OCI-LY1 (cell line): Measurements from ENCODE around the gene FBXL15.

Experiments used
- H2AFZ ChIP-seq: fragments of 200-600 bp; sonication (generic), shearing (Covaris generic); 2 replicates; pipeline ENCODE4 v1.6.0; 2014; ENCODE audit warnings: antibody characterized with exemption, mild to moderate bottlenecking, low read length
- H3F3A ChIP-seq: fragments of 200-600 bp; sonication (generic), shearing (Covaris generic); 2 replicates; pipeline ENCODE4 v1.6.0; 2014; ENCODE audit warnings: mild to moderate bottlenecking, antibody characterized with exemption, low read length, moderate library complexity; ENCODE audit not compliant: insufficient read depth
- H3K27ac ChIP-seq: fragments of 200-600 bp; sonication (generic); 2 replicates; pipeline ENCODE4 v1.5.1; 2014; ENCODE audit warnings: low read length, mixed run types, mild to moderate bottlenecking, low read depth; ENCODE audit not compliant: poor library complexity, severe bottlenecking
- H3K27me3 ChIP-seq: fragments of 200-600 bp; sonication (generic); 2 replicates; pipeline ENCODE4 v1.6.0; 2014; ENCODE audit warnings: antibody characterized with exemption, mild to moderate bottlenecking, low read length, moderate library complexity; ENCODE audit not compliant: insufficient read depth
- H3K36me3 ChIP-seq: fragments of 200-600 bp; sonication (generic); 2 replicates; pipeline ENCODE4 v1.6.1; 2014; ENCODE audit warnings: mild to moderate bottlenecking, antibody characterized with exemption, low read length, moderate library complexity, mixed read lengths; ENCODE audit not compliant: insufficient read depth
- H3K4me1 ChIP-seq: fragments of 200-600 bp; sonication (generic); 2 replicates; pipeline ENCODE4 v1.5.1; 2014; ENCODE audit warnings: mild to moderate bottlenecking, low read length, moderate library complexity; ENCODE audit not compliant: insufficient read depth, severe bottlenecking
- H3K4me2 ChIP-seq: fragments of 200-600 bp; sonication (generic), shearing (Covaris generic); 2 replicates; pipeline ENCODE4 v1.6.1; 2014; ENCODE audit warnings: low read length
- H3K4me3 ChIP-seq: fragments of 200-600 bp; sonication (generic); 2 replicates; pipeline ENCODE4 v1.5.1; 2014; ENCODE audit warnings: low read length, low read depth, mild to moderate bottlenecking, mixed read lengths; ENCODE audit not compliant: poor library complexity, severe bottlenecking
- H3K79me2 ChIP-seq: fragments of 200-600 bp; shearing (Covaris generic); 2 replicates; pipeline ENCODE4 v1.6.1; 2016; ENCODE audit warnings: mixed run types, low read length, mixed read lengths; ENCODE audit not compliant: insufficient read depth
- H3K9ac ChIP-seq: fragments of 200-600 bp; sonication (generic), shearing (Covaris generic); 2 replicates; pipeline ENCODE4 v1.6.1; 2014; ENCODE audit warnings: mild to moderate bottlenecking, low read length, mixed read lengths
- H3K9me2 ChIP-seq: fragments of 200-600 bp; sonication (generic), shearing (Covaris generic); 2 replicates; pipeline ENCODE4 v1.6.1; 2014; ENCODE audit warnings: low read depth, mild to moderate bottlenecking, low read length, mixed read lengths
- H3K9me3 ChIP-seq: fragments of 200-600 bp; shearing (Covaris generic); 2 replicates; pipeline ENCODE4 v1.6.1; 2014; ENCODE audit warnings: low read length, mixed read lengths
- H4K20me1 ChIP-seq: fragments of 200-600 bp; sonication (generic), shearing (Covaris generic); 2 replicates; pipeline ENCODE4 v1.6.0; 2016; ENCODE audit warnings: mild to moderate bottlenecking, low read length; ENCODE audit not compliant: insufficient read depth
- EZH2 ChIP-seq: fragments of 200-600 bp; sonication (generic), shearing (Covaris generic); IDR thresholded peaks from 2 replicates; pipeline ENCODE4 v1.8.0; 2017; ENCODE audit warnings: borderline replicate concordance, mixed run types, mild to moderate bottlenecking, antibody characterized with exemption, low read length, moderate library complexity, mixed read lengths
- TF ChIP-seq, protein P1 (sequence below): fragments of 200-600 bp; sonication (generic), shearing (Covaris generic); IDR thresholded peaks from 2 replicates; pipeline ENCODE4 v1.5.1; 2017; ENCODE audit warnings: mild to moderate bottlenecking, antibody characterized with exemption, low read length, moderate library complexity, mixed read lengths

FBXL15 gene

DNA sequence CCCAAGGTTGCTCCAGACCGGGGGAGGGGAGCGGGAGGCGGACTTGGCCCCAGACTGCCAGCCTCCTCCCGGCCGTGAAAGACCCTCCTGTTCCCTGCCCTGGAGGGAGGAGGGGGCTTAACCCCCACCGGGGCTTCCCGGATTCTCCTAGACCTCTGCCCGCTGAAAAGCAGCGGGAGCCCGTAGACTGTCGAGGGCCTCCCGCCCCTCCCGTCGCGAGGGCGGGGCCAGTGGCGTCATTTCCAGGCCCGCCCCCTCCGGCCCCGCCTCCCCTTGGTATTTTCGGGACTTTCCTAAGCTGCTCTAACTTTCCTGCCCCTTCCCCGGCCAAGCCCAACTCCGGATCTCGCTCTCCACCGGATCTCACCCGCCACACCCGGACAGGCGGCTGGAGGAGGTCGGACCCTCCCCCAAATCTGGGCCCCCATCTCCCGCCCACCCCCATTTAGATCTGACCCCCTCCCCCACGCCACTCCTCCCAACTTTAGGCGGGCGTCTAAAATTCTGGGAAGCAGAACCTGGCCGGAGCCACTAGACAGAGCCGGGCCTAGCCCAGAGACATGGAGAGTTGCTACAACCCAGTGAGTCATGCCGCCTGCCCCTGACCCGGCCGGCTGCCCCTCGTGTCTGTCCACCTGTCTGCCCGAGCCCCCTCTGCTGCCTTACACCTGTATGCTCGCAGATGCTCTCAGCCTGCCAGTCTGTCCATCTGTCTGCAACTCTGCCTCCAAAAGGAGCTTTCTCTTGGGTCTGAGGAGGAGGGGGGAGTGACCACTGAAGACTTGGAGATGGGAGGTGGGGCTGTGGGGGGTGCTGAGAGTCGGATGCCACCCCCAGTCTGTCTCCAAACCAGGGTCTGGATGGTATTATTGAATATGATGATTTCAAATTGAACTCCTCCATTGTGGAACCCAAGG, 25.0 kb upstream of the FBXL15 start, which contains the start of gene NFKB2:
TSS of gene NFKB2 (plus strand) at position 306 of the 917 bp plus-strand sequence. CDS start at position 561, 255 bp downstream.
- peaks cover 26% of the 10 kb centered on the region for H3K4me1 ChIP-seq

DNA sequence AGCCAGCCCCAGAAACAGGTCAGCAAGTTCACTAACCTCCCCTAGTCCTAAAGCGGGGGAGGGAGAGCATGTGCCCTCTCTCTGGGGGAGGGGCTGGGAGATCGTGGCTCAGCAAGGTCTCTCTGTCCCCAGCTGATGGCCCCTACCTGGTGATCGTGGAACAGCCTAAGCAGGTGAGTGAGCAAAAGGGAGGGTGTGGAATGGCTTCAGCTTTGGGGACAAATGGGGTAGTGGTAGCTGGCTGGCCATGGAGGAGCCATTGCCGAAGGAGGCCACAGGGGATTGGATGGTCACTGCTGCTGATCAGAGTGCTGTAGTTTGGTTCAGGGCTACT, 24.4 kb upstream of the FBXL15 start:
- no peaks in the 10 kb centered on the region for H3K9me2 ChIP-seq
- H3K79me2 ChIP-seq, result no peaks in the 10 kb centered on the region
- H3K9ac ChIP-seq, result peak overlapping the region; percentile 73
- TF ChIP-seq, protein P1, sequence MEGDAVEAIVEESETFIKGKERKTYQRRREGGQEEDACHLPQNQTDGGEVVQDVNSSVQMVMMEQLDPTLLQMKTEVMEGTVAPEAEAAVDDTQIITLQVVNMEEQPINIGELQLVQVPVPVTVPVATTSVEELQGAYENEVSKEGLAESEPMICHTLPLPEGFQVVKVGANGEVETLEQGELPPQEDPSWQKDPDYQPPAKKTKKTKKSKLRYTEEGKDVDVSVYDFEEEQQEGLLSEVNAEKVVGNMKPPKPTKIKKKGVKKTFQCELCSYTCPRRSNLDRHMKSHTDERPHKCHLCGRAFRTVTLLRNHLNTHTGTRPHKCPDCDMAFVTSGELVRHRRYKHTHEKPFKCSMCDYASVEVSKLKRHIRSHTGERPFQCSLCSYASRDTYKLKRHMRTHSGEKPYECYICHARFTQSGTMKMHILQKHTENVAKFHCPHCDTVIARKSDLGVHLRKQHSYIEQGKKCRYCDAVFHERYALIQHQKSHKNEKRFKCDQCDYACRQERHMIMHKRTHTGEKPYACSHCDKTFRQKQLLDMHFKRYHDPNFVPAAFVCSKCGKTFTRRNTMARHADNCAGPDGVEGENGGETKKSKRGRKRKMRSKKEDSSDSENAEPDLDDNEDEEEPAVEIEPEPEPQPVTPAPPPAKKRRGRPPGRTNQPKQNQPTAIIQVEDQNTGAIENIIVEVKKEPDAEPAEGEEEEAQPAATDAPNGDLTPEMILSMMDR, result no peak
- H2AFZ ChIP-seq, result no peak overlapping the region
- no peaks in the 10 kb centered on the region for H4K20me1 ChIP-seq
- H3K27ac ChIP-seq, result peak overlapping the region; percentile 60
- no peaks in the 10 kb centered on the region for H3F3A ChIP-seq
- H3K4me1 ChIP-seq, result peaks cover 26% of the 10 kb centered on the region
- no peaks in the 10 kb centered on the region for H3K27me3 ChIP-seq
- peak overlapping the region; percentile 79 for H3K4me2 ChIP-seq
- H3K36me3 ChIP-seq, result no peaks in the 10 kb centered on the region; the same call in 1 of the 2 replicates
- H3K4me3 ChIP-seq, result peak overlapping the region; percentile 79
- H3K9me3 ChIP-seq, result no peaks in the 10 kb centered on the region

More for the DNA sequence above, 25.0 kb upstream of the FBXL15 start, which contains the start of gene NFKB2:
- no peaks in the 10 kb centered on the region for H3F3A ChIP-seq
- H3K4me2 ChIP-seq, result peak within 1 kb of the TSS; percentile 79
- peak within 1 kb of the TSS; percentile 79 for H3K4me3 ChIP-seq
- H3K9ac ChIP-seq, result peak within 1 kb of the TSS; percentile 73
- H4K20me1 ChIP-seq, result no peaks in the 10 kb centered on the region
- H3K79me2 ChIP-seq, result no peaks in the 10 kb centered on the region
- H3K9me2 ChIP-seq, result no peaks in the 10 kb centered on the region
- H3K9me3 ChIP-seq, result no peaks in the 10 kb centered on the region
- H3K27ac ChIP-seq, result peak within 1 kb of the TSS; percentile 73
- H3K27me3 ChIP-seq, result no peaks in the 10 kb centered on the region
- no peak within 1 kb of the TSS for H2AFZ ChIP-seq
- TF ChIP-seq EZH2, result no peak
- TF ChIP-seq, protein P1, result no peak
- no peaks in the 10 kb centered on the region for H3K36me3 ChIP-seq

DNA sequence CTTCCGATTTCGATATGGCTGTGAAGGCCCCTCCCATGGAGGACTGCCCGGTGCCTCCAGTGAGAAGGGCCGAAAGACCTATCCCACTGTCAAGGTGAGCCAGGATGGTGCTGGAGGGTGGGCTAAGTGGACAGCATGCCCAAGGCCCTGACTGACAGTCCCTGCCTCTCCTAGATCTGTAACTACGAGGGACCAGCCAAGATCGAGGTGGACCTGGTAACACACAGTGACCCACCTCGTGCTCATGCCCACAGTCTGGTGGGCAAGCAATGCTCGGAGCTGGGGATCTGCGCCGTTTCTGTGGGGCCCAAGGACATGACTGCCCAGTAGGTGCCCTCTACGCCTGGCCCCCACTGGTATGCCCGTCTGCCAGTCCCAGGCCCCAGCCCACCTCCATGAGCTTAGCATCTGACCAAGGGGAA, 23.9 kb upstream of the FBXL15 start:
- Histone ChIP-seq H3K27me3 (no peaks in the 10 kb centered on the region), H3K27ac (peak overlapping the region; percentile 60), H3K9me3 (no peaks in the 10 kb centered on the region), H4K20me1 (no peaks in the 10 kb centered on the region), H3K4me1 (peaks cover 26% of the 10 kb centered on the region), H3K4me3 (peak overlapping the region; percentile 79), H3K9ac (peak overlapping the region; percentile 73; the same call in 1 of the 2 replicates), H3K79me2 (no peaks in the 10 kb centered on the region), H3F3A (no peaks in the 10 kb centered on the region), H3K9me2 (no peaks in the 10 kb centered on the region), H3K4me2 (peak overlapping the region; percentile 79), H2AFZ (no peak overlapping the region), H3K36me3 (no peaks in the 10 kb centered on the region; the same call in 1 of the 2 replicates)
- TF ChIP-seq, protein P1, result no peak
- no peak for TF ChIP-seq EZH2
